Embryonic facial prominence (tissue), 1 donor: ENCODE measurements around the gene DUSP15.

Source experiments
- DNase-seq: peaks from one replicate; pipeline ENCODE4 v3.0.0-alpha.2; 2016; ENCODE audit errors: extremely low spot score

Gene DUSP15

DNA sequence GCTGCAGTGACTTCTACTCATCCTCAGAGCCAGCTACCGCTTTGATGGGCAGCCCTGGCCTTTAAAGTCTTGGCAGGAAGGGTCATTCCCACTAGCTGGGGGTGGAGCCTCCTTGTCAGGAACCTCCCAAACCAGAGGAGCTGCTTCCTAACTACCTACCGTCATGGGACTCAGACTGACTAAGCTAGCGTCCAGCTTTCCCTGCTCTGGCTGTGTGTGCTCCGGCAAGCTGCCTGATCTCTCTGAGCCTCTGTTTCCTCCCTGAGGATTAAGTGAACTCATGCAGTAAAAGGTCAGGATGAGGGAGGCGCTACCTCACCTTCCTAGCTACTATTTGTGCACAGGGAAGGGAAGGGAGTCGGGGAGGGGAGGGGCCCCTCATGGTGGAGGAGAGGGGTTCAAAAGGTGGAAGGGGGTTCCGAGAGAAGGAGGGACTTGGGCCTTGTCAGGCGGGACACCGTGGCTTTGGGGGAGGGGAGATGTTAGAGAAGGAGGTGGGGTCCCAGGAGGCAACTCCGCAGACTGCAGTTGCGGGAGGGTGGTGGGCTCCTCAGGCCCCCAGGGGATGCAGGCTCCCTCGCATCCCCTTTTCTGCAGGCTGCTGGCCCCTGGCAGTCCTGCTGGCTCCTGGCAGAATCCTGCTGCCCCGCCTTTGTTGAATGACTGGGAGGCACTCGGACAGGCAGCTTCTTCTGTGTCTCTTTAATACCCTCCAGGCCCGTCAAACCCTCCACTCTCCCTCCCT is 9.8 kb downstream of the DUSP15 start:
- no peak for DNase-seq

DNA sequence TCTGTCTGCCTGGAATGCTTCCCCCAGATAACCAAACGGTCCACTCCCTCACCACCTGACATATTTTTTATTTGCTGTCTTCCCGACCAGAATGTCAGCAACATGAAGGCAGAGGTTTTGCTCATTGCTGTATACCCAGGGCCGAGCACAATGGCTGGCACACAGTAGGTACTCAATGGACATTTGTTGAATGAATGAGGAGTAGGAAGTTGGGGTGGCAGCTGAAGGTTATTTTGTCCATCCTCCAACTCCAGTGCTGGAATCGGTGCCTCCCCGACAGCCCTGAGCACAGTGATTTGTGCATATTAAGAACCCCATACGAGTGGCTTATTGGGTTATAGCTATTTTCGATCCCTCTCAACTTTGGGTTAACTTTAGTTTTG is 10.3 kb downstream of the DUSP15 start:
- DNase-seq, result no peak

DNA sequence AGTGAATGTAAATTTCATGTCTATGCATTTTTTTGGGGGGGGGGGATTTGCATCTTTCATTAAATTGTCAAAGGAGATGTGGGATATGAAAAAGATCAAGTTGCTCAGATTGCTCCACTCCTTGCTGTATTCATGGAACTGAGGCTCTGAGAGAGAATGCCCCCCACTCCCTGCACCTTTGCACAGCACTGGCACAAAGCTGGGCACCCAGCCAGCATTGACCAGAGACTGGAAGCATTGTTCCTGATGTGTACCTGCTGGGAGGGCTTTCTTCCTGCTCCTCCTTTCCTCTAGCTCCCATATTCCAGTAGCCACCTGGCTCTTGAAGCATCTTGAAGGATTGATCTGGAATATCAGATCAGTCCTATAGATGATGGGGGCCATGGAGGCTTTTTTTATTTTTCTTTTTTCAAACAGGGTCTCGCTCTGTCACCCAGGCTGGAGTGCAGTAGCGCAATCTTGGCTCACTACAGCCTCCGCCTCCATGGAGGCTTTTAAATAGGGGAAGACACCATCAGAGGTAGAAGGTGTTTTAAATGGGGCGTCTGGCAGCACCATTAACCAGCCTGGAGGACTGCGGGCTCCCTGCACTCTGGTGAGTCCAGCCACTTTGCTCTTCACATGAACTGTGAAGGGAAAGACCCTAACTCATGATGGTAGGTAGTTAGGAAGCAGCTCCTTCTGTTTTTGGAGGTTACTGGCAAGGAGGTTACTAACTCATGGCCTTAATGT is 10.9 kb downstream of the DUSP15 start:
- DNase-seq, result no peak

DNA sequence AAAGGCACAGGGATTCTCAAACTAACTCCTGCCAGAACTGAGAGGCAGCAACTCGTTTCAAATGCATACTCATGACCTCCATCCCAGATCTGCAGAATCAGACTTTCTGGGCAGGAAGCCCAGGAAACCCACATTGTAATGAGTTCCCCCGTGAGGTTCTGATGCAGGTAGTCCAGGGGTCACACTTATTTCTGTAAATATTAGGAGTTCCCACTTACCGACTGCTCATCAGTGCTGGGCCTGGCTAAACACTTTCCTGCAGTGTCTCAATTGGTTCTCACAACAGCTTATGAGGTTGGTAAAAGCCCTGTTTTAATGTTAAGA is 11.6 kb downstream of the DUSP15 start:
- no peak for DNase-seq

DNA sequence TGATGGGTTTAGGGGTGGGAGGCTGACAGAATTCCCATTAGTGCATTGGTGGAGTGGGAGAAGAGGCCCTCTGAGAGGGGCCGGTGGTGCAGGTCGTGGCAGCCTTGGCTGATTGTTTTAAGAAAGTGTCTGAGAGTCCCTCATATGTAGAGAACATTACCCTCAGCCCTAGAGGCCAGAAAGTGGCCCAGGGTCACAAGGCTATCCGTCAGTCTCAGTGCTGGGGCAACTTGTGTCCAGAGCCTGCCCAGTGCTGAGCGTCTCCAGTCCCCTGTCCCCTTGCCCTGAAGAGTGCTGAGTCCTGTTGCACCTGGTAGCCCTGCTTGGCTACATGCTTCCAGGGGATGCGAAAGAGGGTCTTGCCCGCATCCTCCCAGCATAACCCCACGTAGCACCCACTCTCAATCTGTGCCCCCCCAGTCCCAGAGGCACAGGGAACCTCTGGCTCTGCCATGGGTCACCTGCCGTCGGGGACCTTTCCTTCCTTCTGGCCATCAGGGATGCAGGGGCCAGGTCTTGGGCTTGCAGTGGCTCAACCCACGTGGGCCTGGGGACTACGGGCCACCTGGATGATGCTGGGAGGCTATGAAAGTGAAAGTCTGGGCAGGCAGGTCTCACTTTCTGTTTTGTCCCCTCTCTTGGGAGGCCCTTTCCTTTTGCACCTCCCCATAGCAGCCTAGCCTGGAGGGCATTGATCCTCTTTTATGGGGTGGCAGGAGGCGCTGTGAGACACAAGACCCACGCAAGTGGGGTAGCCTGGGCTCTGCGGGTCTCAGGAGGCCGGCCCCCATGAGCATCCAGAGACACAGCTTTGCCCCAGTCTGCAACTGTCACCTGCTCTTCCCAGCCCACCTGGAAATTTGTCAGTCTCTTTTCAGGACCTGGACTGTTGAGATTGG is 12.2 kb downstream of the DUSP15 start:
- DNase-seq, result no peak

DNA sequence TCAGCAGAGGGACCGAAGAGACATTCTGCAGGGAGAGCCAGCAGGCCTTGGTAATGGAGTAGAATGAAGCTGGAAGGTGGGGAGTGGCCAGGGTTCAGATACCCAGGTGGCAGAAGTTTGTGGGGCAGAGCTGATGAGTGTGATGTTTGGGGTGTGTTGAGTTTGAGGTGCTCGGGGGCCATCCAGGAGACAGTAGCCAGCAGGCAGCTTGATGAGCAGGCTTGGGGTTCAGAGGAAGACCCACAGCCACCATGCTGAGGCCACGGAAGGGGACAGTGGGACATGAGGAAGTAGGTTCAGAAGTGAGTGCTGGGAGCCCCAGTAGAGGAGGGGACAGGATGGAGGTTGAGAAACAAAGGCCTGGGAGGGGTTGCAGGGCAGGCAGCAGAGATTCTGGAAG is 13.8 kb downstream of the DUSP15 start:
- no peak for DNase-seq

DNA sequence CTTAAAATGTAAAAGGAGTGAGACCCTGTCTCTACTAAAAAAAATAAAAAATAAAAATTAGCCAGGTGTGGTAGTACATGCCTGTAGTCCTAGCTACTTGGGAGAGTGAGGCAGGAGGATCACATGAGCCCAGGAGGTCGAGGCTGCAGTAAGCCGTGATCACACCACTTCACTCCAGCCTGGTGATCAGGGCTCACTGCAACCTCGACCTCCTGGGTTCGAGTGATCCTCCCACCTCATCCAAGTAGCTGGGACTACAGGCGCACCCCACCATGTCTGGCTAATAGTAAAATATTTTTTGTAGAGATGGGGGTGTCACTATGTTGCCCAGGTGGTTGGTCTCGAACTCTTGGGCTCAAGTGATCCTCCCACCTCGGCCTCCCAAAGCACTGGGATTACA is 16.8 kb downstream of the DUSP15 start:
- DNase-seq, result no peak

DNA sequence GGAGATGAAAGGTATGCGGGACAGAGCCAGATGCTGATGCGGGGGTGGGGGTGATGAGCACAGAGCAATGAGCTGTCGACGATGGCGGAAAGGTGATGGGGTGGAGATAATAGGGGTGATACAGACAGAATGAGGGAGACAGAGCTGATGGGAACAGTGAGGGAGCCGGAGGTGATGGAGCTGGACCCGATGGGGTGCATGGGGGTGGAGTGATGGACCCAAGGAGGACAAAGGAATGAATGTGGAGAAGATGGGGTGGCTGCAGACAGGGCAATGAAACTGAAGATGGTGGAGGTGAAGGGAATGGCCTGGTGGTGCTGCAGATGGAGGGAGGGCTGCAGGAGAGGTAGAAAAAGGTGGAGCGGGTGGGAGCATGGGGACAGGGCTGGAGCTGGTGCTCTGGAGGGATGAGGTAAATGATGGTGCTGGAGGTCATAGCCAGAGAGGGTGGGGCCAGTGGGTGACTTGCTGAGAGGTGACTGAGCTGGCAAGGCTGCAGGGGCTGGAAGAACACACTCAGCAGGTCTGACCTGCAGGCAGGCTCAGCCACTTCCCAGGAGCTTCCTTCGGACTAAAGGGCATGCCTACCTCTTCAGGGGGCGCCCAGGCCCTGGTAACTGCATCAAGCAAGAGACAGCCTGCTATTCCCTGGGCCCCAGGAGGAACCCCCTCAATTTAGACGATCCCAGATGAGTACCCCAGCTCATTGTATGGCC is 18.9 kb downstream of the DUSP15 start:
- DNase-seq, result no peak

DNA sequence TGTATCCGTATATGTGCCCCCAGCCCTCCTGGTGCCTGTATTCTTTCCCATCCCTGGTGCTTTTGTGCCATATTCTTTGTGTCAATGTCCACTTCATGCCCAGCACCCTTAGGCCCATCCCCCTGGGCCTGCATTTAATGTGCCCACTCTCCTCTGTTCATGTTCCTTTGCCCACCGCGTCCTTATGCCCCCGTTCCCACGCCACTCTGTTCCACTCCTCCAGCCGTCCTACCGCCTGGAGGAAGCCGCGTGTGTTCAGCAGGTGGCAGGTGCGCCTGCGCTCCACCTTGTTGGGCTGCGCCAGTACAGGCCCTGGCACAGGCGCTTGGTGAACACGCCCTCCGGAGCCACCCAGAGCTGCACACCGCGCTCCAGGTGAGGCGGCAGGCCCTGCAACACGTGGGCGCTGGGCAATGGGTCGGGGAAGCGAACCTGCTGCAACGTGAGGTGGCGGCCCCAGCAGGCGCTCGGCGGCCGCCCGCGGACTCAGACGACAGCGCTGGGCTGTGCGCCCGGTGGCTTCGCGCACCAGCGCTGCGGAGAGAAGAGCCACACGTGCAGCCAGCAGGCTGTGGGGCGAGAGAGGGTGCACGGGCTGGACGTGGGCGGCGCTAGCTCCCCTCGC is 20.9 kb downstream of the DUSP15 start:
- no peak for DNase-seq

DNA sequence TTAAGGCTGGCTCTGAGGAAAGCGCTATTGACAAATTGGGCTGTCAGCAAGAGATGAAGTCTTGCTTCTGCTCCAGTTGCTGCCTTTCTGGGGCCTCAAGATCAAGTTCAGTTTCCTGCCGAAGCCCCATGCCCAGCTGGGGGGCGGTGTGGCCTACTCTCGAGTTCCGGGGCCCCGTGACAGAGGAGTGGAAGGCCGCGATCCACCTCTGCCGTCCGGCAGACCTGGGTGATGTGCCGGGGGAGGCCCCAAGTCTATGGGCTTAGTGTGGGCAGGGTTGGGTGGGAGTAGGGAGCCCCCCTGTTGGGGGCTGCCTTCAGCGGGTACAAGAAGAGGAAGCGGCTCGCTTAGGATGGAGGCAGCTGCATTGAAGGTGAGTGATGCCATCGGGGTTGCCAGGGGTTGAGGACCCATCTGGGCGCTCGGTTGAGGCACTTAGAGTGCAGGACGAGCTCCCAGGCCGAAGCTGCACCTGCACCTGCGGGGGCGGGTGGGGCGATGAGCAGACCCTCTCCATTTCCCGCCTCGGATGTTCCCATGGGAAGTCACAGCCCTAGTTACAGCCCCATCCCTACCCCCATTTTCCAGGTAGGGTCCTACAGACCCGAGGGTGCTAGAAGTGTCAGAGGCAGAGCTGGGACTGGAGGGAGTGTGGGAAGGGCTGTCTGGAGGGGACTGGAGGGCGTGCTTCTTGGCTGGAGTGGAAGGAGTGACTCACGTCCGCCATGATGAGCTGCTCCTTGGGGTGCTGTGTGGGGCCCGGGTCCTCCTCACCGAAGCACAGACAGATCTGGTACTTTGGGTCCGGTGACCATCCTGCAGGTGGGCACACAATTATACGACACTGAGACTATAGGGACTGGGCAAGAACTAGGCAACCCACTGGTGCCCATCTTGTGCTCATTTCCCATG is 22.0 kb downstream of the DUSP15 start:
- no peak for DNase-seq

DNA sequence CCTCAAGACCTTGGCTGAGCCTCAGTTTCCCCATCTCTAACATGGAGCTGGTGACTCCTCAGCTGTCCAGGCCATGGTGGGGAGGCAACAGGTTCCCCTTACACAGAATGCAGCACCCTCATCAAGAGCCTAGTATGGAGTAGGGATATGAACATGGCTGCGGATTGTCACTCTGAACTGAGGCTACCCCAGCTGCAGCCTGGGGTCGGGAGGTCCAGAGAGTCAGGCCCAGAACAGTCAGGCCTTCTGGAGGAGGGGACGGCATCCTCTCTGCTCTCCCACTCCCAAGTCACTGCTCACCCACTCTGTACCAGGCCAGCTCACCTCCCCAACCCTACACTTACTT is 23.6 kb downstream of the DUSP15 start:
- DNase-seq, result no peak

DNA sequence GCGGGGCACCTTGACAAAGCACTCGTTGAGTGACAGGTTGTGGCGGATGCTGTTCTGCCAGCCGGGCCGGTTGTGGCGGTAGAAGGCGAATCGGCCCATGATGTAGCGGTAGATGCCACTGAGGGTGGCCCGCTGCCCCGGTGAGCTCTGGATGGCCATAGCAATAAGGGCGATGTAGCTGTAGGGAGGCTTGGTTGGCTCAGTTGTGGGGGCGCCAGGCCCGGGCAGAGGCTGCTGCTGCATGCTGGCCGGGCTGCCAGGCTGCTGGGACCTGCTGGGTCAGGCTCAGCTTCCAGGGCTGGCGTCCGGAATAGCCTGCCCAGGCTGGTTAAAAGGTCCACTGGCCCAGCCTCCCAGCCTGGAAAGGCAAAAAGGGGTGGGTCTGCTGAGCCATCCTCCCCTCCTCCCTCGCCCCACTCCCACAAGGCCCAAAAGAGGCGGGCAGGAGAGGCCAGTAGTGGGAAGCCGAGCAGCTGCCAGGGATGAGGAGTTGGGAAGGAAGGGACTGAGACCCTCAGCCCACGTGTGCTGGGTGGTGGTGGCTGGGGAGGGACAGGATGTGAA is 24.9 kb downstream of the DUSP15 start, which contains the start of gene FOXS1:
Gene FOXS1 (minus strand): TSS at position 305 of the 564 bp plus-strand sequence. CDS start 62 bp downstream, at position 243.
- no peak for DNase-seq

DNA sequence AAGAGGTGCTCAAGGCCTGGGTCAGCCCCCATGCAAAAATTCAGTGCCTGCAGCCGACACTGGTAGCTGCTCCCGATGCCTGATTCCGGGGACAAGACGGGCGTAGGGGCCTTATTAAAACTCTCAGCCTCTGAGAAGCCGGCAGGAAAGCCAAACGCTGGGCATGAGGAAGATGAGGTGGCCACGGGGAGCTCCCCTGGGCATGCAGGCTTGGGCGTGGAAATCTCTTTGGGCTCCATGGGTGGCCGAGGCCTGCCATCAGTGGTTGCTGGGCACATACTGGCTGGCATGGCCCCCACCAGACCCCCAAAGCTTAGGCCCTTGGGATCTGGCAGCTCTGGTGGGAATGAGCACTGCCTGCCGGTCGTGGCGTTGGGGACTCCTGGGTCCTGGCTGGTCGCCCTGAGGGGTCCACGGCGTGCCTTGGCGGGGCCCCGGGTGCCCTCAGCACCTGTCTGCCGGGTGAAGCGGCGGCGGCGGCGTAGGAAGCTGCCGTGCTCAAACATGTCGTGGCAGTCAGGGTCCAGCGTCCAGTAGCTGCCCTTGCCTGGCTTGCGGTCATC is 25.5 kb downstream of the DUSP15 start:
- no peak for DNase-seq

DNA sequence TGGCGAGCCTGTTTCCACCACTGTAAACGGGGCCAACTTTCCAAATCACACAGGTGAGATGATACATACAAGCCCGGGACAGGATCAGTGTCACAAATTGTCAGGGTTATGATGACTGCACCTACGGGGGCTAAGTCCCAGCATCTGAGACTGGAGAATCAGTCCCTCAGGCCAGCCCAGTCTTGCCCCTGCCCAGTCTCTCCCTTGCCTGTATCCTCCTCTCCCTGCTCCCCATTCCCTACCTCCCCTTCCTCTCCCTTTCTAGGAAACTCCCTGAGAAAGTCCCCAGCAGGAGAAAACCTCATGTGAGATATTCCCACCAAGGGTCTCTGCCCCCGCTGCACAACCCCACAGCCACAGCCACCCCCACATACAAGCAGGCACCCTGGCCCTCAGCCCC is 26.4 kb downstream of the DUSP15 start:
- DNase-seq, result no peak

DNA sequence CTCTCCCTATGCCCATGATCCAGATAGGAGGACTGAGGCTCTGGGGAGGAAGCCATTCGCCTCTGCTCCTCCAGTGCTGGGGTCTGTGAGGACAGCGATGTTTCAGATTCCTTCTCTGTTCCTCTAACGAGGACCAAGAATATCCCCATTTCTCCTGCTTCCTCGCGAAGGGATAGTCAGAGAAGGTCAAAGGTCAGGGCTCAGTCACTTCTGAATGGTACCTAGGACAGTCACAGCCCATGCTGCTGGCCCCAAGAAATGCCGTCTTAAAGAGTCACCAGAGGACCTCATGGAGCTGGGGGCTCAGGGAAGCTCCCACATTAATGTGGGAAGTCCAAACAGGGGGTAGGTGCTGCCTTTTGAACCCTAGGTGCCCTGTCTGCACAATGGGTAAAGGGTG is 27.0 kb downstream of the DUSP15 start:
- no peak for DNase-seq

DNA sequence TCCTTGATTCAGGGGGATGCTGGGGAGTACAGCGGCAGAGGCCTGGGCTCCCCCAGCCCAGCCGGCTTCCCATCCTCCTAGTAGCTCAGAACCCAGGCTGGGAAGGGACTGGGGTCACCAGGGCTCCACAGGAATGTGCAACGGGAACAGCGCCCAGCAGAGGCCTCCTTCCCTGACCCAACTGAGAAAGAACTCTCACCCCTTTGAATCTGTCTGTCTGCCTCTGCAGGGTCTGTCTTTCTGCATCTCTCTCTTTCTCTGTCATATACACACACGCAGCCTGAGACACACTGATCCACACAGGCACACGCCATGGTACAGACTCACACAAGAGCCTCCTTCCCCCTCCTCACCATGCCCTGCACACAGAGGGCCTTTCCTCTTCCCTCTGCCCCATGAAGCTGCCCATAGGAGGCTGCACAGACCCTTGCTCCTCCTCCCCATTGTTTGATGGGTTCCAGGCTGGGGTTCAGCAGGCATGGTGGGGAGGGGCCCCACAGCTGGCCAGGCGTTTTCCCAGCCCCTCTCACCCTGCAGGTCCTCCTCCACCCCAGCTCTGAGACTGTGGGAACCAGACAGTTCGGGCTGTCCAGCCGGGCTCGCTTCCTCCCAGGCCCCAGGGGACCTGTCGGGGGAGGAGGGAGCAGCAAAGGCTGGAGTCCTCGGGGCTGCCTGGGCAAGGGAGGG is 27.7 kb downstream of the DUSP15 start:
- no peak for DNase-seq

DNA sequence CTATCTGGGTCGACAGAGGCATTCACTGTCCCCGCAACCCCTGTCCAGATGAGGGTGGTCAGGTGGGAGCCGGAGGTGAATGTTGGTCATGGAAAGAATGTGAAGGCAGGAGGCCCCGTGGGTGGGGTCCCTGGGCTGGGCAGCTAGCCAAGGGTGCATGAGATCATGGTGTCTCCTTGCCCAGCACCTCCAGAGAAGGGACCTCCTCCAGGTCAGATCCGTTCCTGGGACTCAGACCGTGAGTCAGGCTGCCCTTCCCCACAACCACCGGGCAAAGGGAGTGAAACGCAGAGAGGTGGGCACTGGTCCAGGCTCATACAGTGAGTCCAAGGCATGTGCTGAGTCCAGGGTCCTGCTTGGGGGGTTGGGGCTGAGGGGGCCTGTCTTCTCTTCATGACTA is 28.4 kb downstream of the DUSP15 start:
- DNase-seq, result no peak

DNA sequence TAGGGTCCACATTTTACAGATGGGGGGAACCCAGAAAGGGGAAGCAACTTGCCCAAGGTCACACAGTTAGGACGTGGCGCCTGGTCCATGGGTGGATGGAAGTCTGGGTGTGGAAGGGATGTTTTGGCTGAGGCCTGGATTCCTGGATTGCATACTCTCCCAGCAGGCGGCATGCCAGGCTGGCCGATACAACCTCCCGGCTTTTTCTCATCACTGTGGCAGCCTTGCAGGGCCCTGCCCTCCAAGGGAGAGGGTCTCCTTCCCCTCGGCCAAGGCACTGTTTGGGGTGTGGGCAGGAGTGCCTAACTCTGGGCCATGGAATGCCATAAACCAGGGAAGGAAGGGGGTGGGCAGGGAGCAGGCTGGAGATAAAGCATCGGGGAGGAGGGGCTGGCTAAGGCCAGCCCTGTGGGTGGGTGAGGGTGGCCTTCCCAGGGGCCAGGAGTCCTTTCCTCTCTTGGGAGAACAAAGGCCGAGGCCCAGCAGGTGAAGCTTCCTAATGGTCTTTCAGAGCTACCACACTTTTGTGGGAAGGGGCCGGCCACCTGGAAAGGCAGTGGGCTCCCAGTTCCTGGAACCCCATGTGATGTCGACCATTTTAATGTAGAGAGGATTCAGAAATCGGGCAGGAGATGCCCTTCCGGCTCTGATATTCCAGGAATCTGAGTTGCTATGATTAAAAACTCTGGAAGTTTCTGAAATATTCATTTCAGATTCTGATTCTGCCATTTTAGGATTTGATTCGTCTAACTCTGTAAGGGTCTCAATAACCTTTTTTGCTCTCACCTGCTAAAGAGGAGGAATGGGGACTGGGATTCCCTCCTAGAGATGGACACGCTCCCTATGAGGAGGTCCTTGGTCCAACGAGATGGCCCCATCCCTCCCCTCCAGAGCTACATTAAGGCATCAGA is 29.2 kb downstream of the DUSP15 start:
- no peak for DNase-seq
